ENCODE measurements around the gene TFIP11.

TFIP11 gene

GRCh38 chr22:26512149-26512793 lies at the start of gene TFIP11:
Gene TFIP11 (minus strand): TSS chr22:26512473. CDS start chr22:26510272, 2,201 bp downstream.
- DNase-seq (ENCODE audit: low spot score), result peak; percentile 93

- DNase-seq (ENCODE audit: low spot score), result no peak
Measured at GRCh38 chr22:26561756-26562417, 49.6 kb upstream of the TFIP11 start.

- DNase-seq (ENCODE audit: low spot score), result no peak
Measured at GRCh38 chr22:26559961-26560575, 47.8 kb upstream of the TFIP11 start.

- peak; percentile 63 for DNase-seq (ENCODE audit: low spot score)
Measured at GRCh38 chr22:26558248-26558895, 46.1 kb upstream of the TFIP11 start.

- DNase-seq (ENCODE audit: low spot score), result no peak
Measured at GRCh38 chr22:26556904-26557303, 44.6 kb upstream of the TFIP11 start.

- no peak for DNase-seq (ENCODE audit: low spot score)
Measured at GRCh38 chr22:26555478-26555877, 43.2 kb upstream of the TFIP11 start.

- no peak for DNase-seq (ENCODE audit: low spot score)
Measured at GRCh38 chr22:26554956-26555355, 42.7 kb upstream of the TFIP11 start.

- DNase-seq (ENCODE audit: low spot score), result peak; percentile 89
Measured at GRCh38 chr22:26553056-26553752, 40.9 kb upstream of the TFIP11 start.

GRCh38 chr22:26552466-26552865 lies 40.2 kb upstream of the TFIP11 start:
- peak; percentile 53 for DNase-seq (ENCODE audit: low spot score)

- no peak for DNase-seq (ENCODE audit: low spot score)
Measured at GRCh38 chr22:26551568-26551967, 39.3 kb upstream of the TFIP11 start.

GRCh38 chr22:26550498-26551033 lies 38.3 kb upstream of the TFIP11 start:
- peak; percentile 99 for DNase-seq (ENCODE audit: low spot score)

GRCh38 chr22:26549902-26550497 lies 37.7 kb upstream of the TFIP11 start:
- DNase-seq (ENCODE audit: low spot score), result no peak

GRCh38 chr22:26548984-26549383 lies 36.7 kb upstream of the TFIP11 start:
- no peak for DNase-seq (ENCODE audit: low spot score)

- DNase-seq (ENCODE audit: low spot score), result no peak
Measured at GRCh38 chr22:26548303-26548702, 36.0 kb upstream of the TFIP11 start.

- DNase-seq (ENCODE audit: low spot score), result no peak
Measured at GRCh38 chr22:26547837-26548236, 35.6 kb upstream of the TFIP11 start.

- no peak for DNase-seq (ENCODE audit: low spot score)
Measured at GRCh38 chr22:26547426-26547825, 35.2 kb upstream of the TFIP11 start.

GRCh38 chr22:26546282-26546681 lies 34.0 kb upstream of the TFIP11 start:
- DNase-seq (ENCODE audit: low spot score), result no peak

GRCh38 chr22:26545827-26546226 lies 33.6 kb upstream of the TFIP11 start:
- DNase-seq (ENCODE audit: low spot score), result no peak

GRCh38 chr22:26545385-26545784 lies 33.1 kb upstream of the TFIP11 start:
- DNase-seq (ENCODE audit: low spot score), result no peak

- no peak for DNase-seq (ENCODE audit: low spot score)
Measured at GRCh38 chr22:26544489-26544888, 32.2 kb upstream of the TFIP11 start.

GRCh38 chr22:26542831-26543230 lies 30.6 kb upstream of the TFIP11 start:
- no peak for DNase-seq (ENCODE audit: low spot score)

Data from hepatic stellate cell (primary cell).